Measurements from ENCODE around the gene SULT1B1.

SULT1B1 gene

DNA sequence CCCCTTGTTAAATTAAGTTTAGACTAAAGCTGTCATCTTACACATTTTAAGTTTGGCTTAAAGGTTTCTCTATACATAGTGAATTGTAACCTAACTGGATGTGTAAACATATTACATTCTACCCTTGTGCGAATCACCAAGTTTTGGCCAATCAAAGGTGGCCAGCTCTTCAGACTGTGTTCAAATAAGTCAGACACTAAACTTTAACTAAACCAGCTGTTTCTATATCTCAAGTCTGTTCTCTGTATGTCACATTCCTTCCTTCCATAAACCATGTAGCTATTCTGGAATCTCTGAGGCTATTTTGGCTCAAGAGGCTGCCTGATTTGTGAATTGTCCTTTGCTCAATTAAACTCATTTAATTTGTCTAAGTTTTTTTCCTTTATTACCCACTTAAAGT lies 6.7 kb downstream of the SULT1B1 start:
- Histone ChIP-seq H4K91ac (ENCODE audit: low read depth, low read length, poor library complexity) (no peak overlapping the region), H3K27me3 (ENCODE audit: control insufficient read depth in 3 of 3, insufficient read depth in 3 of 3, low read depth in 1 of 3, low read length in 3 of 3) (no peaks in the 10 kb centered on the region), H3K4me1 (ENCODE audit: control insufficient read depth in 2 of 2, insufficient read depth in 1 of 2, low read depth in 1 of 2, low read length in 2 of 2) (no peaks in the 10 kb centered on the region), H3K9me3 (replicated peaks in 1 of 2; ENCODE audit: control insufficient read depth in 2 of 2, insufficient read depth in 1 of 2, low read depth in 1 of 2, low read length in 2 of 2) (no peaks in the 10 kb centered on the region), H2BK15ac (ENCODE audit: low read length) (no peak overlapping the region), H3K18ac (ENCODE audit: low read length) (no peak overlapping the region), H3K4me3 (ENCODE audit: low read length in 2 of 2) (no peak overlapping the region), H2BK5ac (ENCODE audit: low read length) (no peak overlapping the region), H3K27ac (replicated peaks; ENCODE audit: low read length) (no peak overlapping the region), H3K4me2 (ENCODE audit: insufficient read depth, low read length, poor library complexity, severe bottlenecking) (no peak overlapping the region), H3K14ac (ENCODE audit: low read length) (no peak overlapping the region), H4K8ac (ENCODE audit: low read depth, low read length) (no peak overlapping the region), H2BK120ac (ENCODE audit: low read depth, low read length) (no peak overlapping the region), H2AK5ac (ENCODE audit: low read depth, low read length) (no peak overlapping the region), H2BK12ac (ENCODE audit: low read length) (no peak overlapping the region), H2AFZ (ENCODE audit: low read length) (no peak overlapping the region), H3K36me3 (replicated peaks in 1 of 2; ENCODE audit: control insufficient read depth in 2 of 2, insufficient read depth in 2 of 2, low read length in 2 of 2) (no peaks in the 10 kb centered on the region), H3K9ac (ENCODE audit: low read depth, low read length, poor library complexity) (no peak overlapping the region), H3K4ac (ENCODE audit: low read length) (no peak overlapping the region), H3K79me1 (ENCODE audit: low read depth, low read length) (no peaks in the 10 kb centered on the region), H3K23ac (ENCODE audit: low read depth, low read length, poor library complexity) (no peak overlapping the region)
- DNase-seq (ENCODE audit: low spot score), result no peak
- WGBS, 2 donors (ENCODE audit: extremely low coverage in 2 of 2, insufficient read length in 2 of 2, insufficient replicate concordance in 1 of 2), result no CpG with 5 or more reads among the region's 1 CpG

- no peaks in the 10 kb centered on the region for H3K9me3 ChIP-seq (replicated peaks in 1 of 2; ENCODE audit: control insufficient read depth in 2 of 2, insufficient read depth in 1 of 2, low read depth in 1 of 2, low read length in 2 of 2)
- H3K36me3 ChIP-seq (replicated peaks in 1 of 2; ENCODE audit: control insufficient read depth in 2 of 2, insufficient read depth in 2 of 2, low read length in 2 of 2), result no peaks in the 10 kb centered on the region
- no peak overlapping the region for H3K27ac ChIP-seq (replicated peaks; ENCODE audit: low read length)
- no peaks in the 10 kb centered on the region for H3K79me1 ChIP-seq (ENCODE audit: low read depth, low read length)
- H2AFZ ChIP-seq (ENCODE audit: low read length), result no peak overlapping the region
- no peaks in the 10 kb centered on the region for H3K27me3 ChIP-seq (ENCODE audit: control insufficient read depth in 3 of 3, insufficient read depth in 3 of 3, low read depth in 1 of 3, low read length in 3 of 3)
- H3K4me1 ChIP-seq (ENCODE audit: control insufficient read depth in 2 of 2, insufficient read depth in 1 of 2, low read depth in 1 of 2, low read length in 2 of 2), result no peaks in the 10 kb centered on the region
- H3K4ac ChIP-seq (ENCODE audit: low read length), result no peak overlapping the region
- no peak overlapping the region for H4K8ac ChIP-seq (ENCODE audit: low read depth, low read length)
- no peak overlapping the region for H2AK5ac ChIP-seq (ENCODE audit: low read depth, low read length)
- DNase-seq (ENCODE audit: low spot score), result no peak
- H2BK12ac ChIP-seq (ENCODE audit: low read length), result no peak overlapping the region
- no peak overlapping the region for H3K4me3 ChIP-seq (ENCODE audit: low read length in 2 of 2)
- H3K9ac ChIP-seq (ENCODE audit: low read depth, low read length, poor library complexity), result no peak overlapping the region
- no peak overlapping the region for H3K4me2 ChIP-seq (ENCODE audit: insufficient read depth, low read length, poor library complexity, severe bottlenecking)
- no peak overlapping the region for H3K23ac ChIP-seq (ENCODE audit: low read depth, low read length, poor library complexity)
- no peak overlapping the region for H3K18ac ChIP-seq (ENCODE audit: low read length)
- H2BK15ac ChIP-seq (ENCODE audit: low read length), result no peak overlapping the region
- H3K14ac ChIP-seq (ENCODE audit: low read length), result no peak overlapping the region
- H2BK120ac ChIP-seq (ENCODE audit: low read depth, low read length), result no peak overlapping the region
- no peak overlapping the region for H4K91ac ChIP-seq (ENCODE audit: low read depth, low read length, poor library complexity)
- H2BK5ac ChIP-seq (ENCODE audit: low read length), result no peak overlapping the region
Observed at GRCh38 chr4:69750346-69750745, 10.1 kb downstream of the SULT1B1 start.

- H2BK12ac ChIP-seq (ENCODE audit: low read length), result no peak overlapping the region
- H2AFZ ChIP-seq (ENCODE audit: low read length), result no peak overlapping the region
- H3K14ac ChIP-seq (ENCODE audit: low read length), result no peak overlapping the region
- H3K4me2 ChIP-seq (ENCODE audit: insufficient read depth, low read length, poor library complexity, severe bottlenecking), result no peak overlapping the region
- H4K91ac ChIP-seq (ENCODE audit: low read depth, low read length, poor library complexity), result no peak overlapping the region
- no peak overlapping the region for H3K9ac ChIP-seq (ENCODE audit: low read depth, low read length, poor library complexity)
- H3K79me1 ChIP-seq (ENCODE audit: low read depth, low read length), result no peaks in the 10 kb centered on the region
- H3K36me3 ChIP-seq (replicated peaks in 1 of 2; ENCODE audit: control insufficient read depth in 2 of 2, insufficient read depth in 2 of 2, low read length in 2 of 2), result no peaks in the 10 kb centered on the region
- no peak for DNase-seq (ENCODE audit: low spot score)
- H3K9me3 ChIP-seq (replicated peaks in 1 of 2; ENCODE audit: control insufficient read depth in 2 of 2, insufficient read depth in 1 of 2, low read depth in 1 of 2, low read length in 2 of 2), result no peaks in the 10 kb centered on the region
- no peak overlapping the region for H2BK5ac ChIP-seq (ENCODE audit: low read length)
- WGBS, 2 donors (ENCODE audit: extremely low coverage in 2 of 2, insufficient read length in 2 of 2, insufficient replicate concordance in 1 of 2), result no CpG with 5 or more reads among the region's 2 CpGs
- no peaks in the 10 kb centered on the region for H3K27me3 ChIP-seq (ENCODE audit: control insufficient read depth in 3 of 3, insufficient read depth in 3 of 3, low read depth in 1 of 3, low read length in 3 of 3)
- H2BK120ac ChIP-seq (ENCODE audit: low read depth, low read length), result no peak overlapping the region
- H3K4me3 ChIP-seq (ENCODE audit: low read length in 2 of 2), result no peak overlapping the region
- H3K4me1 ChIP-seq (ENCODE audit: control insufficient read depth in 2 of 2, insufficient read depth in 1 of 2, low read depth in 1 of 2, low read length in 2 of 2), result no peaks in the 10 kb centered on the region
- H3K18ac ChIP-seq (ENCODE audit: low read length), result no peak overlapping the region
- no peak overlapping the region for H3K23ac ChIP-seq (ENCODE audit: low read depth, low read length, poor library complexity)
- no peak overlapping the region for H3K4ac ChIP-seq (ENCODE audit: low read length)
- no peak overlapping the region for H3K27ac ChIP-seq (replicated peaks; ENCODE audit: low read length)
- no peak overlapping the region for H2BK15ac ChIP-seq (ENCODE audit: low read length)
- no peak overlapping the region for H4K8ac ChIP-seq (ENCODE audit: low read depth, low read length)
- H2AK5ac ChIP-seq (ENCODE audit: low read depth, low read length), result no peak overlapping the region
Observed at GRCh38 chr4:69749771-69750170, 10.6 kb downstream of the SULT1B1 start.

- no peak overlapping the region for H3K4ac ChIP-seq (ENCODE audit: low read length)
- no peak overlapping the region for H3K4me3 ChIP-seq (ENCODE audit: low read length in 2 of 2)
- no peak overlapping the region for H2BK15ac ChIP-seq (ENCODE audit: low read length)
- no peak overlapping the region for H4K91ac ChIP-seq (ENCODE audit: low read depth, low read length, poor library complexity)
- no peaks in the 10 kb centered on the region for H3K36me3 ChIP-seq (replicated peaks in 1 of 2; ENCODE audit: control insufficient read depth in 2 of 2, insufficient read depth in 2 of 2, low read length in 2 of 2)
- no peak overlapping the region for H3K27ac ChIP-seq (replicated peaks; ENCODE audit: low read length)
- H3K9ac ChIP-seq (ENCODE audit: low read depth, low read length, poor library complexity), result no peak overlapping the region
- H4K8ac ChIP-seq (ENCODE audit: low read depth, low read length), result no peak overlapping the region
- H3K27me3 ChIP-seq (ENCODE audit: control insufficient read depth in 3 of 3, insufficient read depth in 3 of 3, low read depth in 1 of 3, low read length in 3 of 3), result no peaks in the 10 kb centered on the region
- no peak overlapping the region for H3K18ac ChIP-seq (ENCODE audit: low read length)
- no CpG with 5 or more reads among the region's 1 CpG for WGBS, 2 donors (ENCODE audit: extremely low coverage in 2 of 2, insufficient read length in 2 of 2, insufficient replicate concordance in 1 of 2)
- H2AFZ ChIP-seq (ENCODE audit: low read length), result no peak overlapping the region
- H2AK5ac ChIP-seq (ENCODE audit: low read depth, low read length), result no peak overlapping the region
- H2BK12ac ChIP-seq (ENCODE audit: low read length), result no peak overlapping the region
- no peak for DNase-seq (ENCODE audit: low spot score)
- H3K4me2 ChIP-seq (ENCODE audit: insufficient read depth, low read length, poor library complexity, severe bottlenecking), result no peak overlapping the region
- no peak overlapping the region for H2BK5ac ChIP-seq (ENCODE audit: low read length)
- H3K14ac ChIP-seq (ENCODE audit: low read length), result no peak overlapping the region
- no peaks in the 10 kb centered on the region for H3K79me1 ChIP-seq (ENCODE audit: low read depth, low read length)
- H3K23ac ChIP-seq (ENCODE audit: low read depth, low read length, poor library complexity), result no peak overlapping the region
- no peaks in the 10 kb centered on the region for H3K4me1 ChIP-seq (ENCODE audit: control insufficient read depth in 2 of 2, insufficient read depth in 1 of 2, low read depth in 1 of 2, low read length in 2 of 2)
- no peak overlapping the region for H2BK120ac ChIP-seq (ENCODE audit: low read depth, low read length)
- no peaks in the 10 kb centered on the region for H3K9me3 ChIP-seq (replicated peaks in 1 of 2; ENCODE audit: control insufficient read depth in 2 of 2, insufficient read depth in 1 of 2, low read depth in 1 of 2, low read length in 2 of 2)
Observed at GRCh38 chr4:69748173-69748572, 12.2 kb downstream of the SULT1B1 start.
